Cardiac muscle cell (in vitro differentiated cells and primary cell): ENCODE results near the gene MLIP. TPM values are rescaled to one million over a fixed set of nuclear protein-coding genes. Genes with fewer than 3 reads are reported as not detected.

Experiments used
- DNase-seq, 2 donors: peaks; one replicate each; pipeline versions ENCODE4 v3.0.0 to v3.0.0-alpha.2; 2010 to 2017; ENCODE audit warnings: low read depth in 1 of 2, low spot score in 1 of 2
- H3K27ac ChIP-seq: fragments of 200-600 bp; sonication (generic); 2 replicates; pipeline ENCODE4 v1.5.1; 2016
- H3K27me3 ChIP-seq: fragments of 200-600 bp; sonication (generic); 2 replicates; pipeline ENCODE4 v1.6.0; 2016; ENCODE audit warnings: control low read depth
- H3K36me3 ChIP-seq: fragments of 200-600 bp; sonication (generic); 2 replicates; pipeline ENCODE4 v1.5.1; 2016; ENCODE audit warnings: control low read depth
- H3K4me1 ChIP-seq: fragments of 200-600 bp; sonication (generic); 2 replicates; pipeline ENCODE4 v1.8.1; 2017; ENCODE audit warnings: low read depth, mild to moderate bottlenecking, mixed run types
- H3K4me3 ChIP-seq: fragments of 200-600 bp; sonication (generic); 2 replicates; pipeline ENCODE4 v1.5.1; 2016; ENCODE audit warnings: mild to moderate bottlenecking
- H3K9me3 ChIP-seq: fragments of 200-600 bp; sonication (generic); 2 replicates; pipeline ENCODE4 v1.5.1; 2017; ENCODE audit warnings: low read depth, mild to moderate bottlenecking, control low read depth
- polyA plus RNA-seq: library from polyadenylated mRNA; unstranded; fragments of >200 nt; fragmentation: Nextera tagmentation; extraction: Ambion mirVana; gene quantifications from 2 replicates; pipeline ENCODE4 v1.2.1, GENCODE V29; 2016
- total RNA-seq: library from RNA; depleted of rRNA; stranded (reverse); fragments of >200 nt; gene quantifications from 2 replicates; pipeline ENCODE4 v1.2.3, GENCODE V29; 2016
- TF ChIP-seq, protein P1 (sequence below): IDR thresholded peaks from 2 replicates; pipeline ENCODE4 v1.5.1; 2012; ENCODE audit warnings: low read depth, mild to moderate bottlenecking, low read length

MLIP gene
- total and polyA plus RNA-seq, 2 experiments from 2014 or later = 60.5 to 68.9 TPM

GRCh38 chr6:54114991-54115390 is 3.7 kb downstream of the MLIP start:
- no peak overlapping the region for H3K4me3 ChIP-seq
- H3K4me1 ChIP-seq = peaks cover 12% of the 10 kb centered on the region
- H3K27ac ChIP-seq = no peak overlapping the region
- no peaks in the 10 kb centered on the region for H3K27me3 ChIP-seq
- DNase-seq = no peak
- no peaks in the 10 kb centered on the region for H3K9me3 ChIP-seq
- H3K36me3 ChIP-seq = no peaks in the 10 kb centered on the region
- TF ChIP-seq, protein P1, sequence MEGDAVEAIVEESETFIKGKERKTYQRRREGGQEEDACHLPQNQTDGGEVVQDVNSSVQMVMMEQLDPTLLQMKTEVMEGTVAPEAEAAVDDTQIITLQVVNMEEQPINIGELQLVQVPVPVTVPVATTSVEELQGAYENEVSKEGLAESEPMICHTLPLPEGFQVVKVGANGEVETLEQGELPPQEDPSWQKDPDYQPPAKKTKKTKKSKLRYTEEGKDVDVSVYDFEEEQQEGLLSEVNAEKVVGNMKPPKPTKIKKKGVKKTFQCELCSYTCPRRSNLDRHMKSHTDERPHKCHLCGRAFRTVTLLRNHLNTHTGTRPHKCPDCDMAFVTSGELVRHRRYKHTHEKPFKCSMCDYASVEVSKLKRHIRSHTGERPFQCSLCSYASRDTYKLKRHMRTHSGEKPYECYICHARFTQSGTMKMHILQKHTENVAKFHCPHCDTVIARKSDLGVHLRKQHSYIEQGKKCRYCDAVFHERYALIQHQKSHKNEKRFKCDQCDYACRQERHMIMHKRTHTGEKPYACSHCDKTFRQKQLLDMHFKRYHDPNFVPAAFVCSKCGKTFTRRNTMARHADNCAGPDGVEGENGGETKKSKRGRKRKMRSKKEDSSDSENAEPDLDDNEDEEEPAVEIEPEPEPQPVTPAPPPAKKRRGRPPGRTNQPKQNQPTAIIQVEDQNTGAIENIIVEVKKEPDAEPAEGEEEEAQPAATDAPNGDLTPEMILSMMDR = no peak

DNA sequence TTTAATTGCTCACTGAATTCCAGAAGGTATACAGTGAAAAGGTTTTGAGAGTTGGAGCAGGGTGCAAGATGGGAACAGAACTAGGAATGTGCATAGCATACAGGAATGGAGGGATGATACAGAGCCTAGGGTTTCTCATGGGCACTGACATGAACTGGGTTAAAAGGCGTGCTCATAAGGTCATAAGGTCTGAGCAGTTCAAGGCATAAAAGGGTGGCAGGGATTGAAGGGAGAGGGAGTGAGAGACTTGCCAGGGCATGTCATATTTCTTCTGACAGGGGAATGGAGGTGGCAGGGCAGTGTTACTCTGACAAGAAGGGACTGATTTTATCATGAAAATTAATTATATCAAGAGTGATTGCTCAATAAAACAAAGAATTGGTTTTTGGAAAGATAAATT is 4.7 kb downstream of the MLIP start:
- H3K4me3 ChIP-seq = no peak overlapping the region
- no peak overlapping the region for H3K27ac ChIP-seq
- no peak for DNase-seq
- no peaks in the 10 kb centered on the region for H3K36me3 ChIP-seq
- TF ChIP-seq, protein P1 = no peak
- no peaks in the 10 kb centered on the region for H3K27me3 ChIP-seq
- peaks cover 8% of the 10 kb centered on the region for H3K4me1 ChIP-seq
- H3K9me3 ChIP-seq = no peaks in the 10 kb centered on the region

GRCh38 chr6:54118117-54118516 is 6.9 kb downstream of the MLIP start:
- Histone ChIP-seq H3K36me3 (no peaks in the 10 kb centered on the region), H3K27ac (no peak overlapping the region), H3K9me3 (no peaks in the 10 kb centered on the region), H3K4me3 (no peak overlapping the region), H3K27me3 (no peaks in the 10 kb centered on the region), H3K4me1 (no peaks in the 10 kb centered on the region)
- TF ChIP-seq, protein P1 = no peak
- no peak for DNase-seq

DNA sequence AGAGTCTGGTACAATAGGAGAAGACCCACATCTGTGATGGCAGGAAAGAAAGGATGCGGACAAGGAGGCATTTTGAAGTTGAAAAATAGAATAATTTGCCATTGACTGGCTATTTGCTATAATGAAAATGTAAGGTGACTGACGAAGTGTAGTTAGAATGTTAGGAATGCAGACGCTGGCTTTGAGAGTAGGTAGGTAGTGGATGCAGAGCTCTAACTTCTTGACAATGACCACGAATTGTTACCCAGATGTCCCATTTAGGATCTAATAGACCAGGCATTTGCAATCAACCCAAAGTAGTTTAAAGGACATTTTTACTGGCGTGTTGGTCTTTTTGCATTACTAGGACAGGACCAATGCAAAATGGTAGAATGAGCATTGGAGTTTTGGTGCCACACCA is 14.2 kb downstream of the MLIP start:
- no peaks in the 10 kb centered on the region for H3K27me3 ChIP-seq
- no peaks in the 10 kb centered on the region for H3K36me3 ChIP-seq
- H3K4me3 ChIP-seq = no peak overlapping the region
- H3K4me1 ChIP-seq = no peaks in the 10 kb centered on the region
- DNase-seq = no peak
- H3K27ac ChIP-seq = no peak overlapping the region
- H3K9me3 ChIP-seq = no peaks in the 10 kb centered on the region
- TF ChIP-seq, protein P1 = no peak

GRCh38 chr6:54130179-54130578 is 18.9 kb downstream of the MLIP start:
- TF ChIP-seq, protein P1 = no peak
- Histone ChIP-seq H3K9me3 (no peaks in the 10 kb centered on the region), H3K36me3 (no peaks in the 10 kb centered on the region), H3K4me1 (no peaks in the 10 kb centered on the region), H3K4me3 (no peak overlapping the region), H3K27ac (no peak overlapping the region), H3K27me3 (no peaks in the 10 kb centered on the region)
- DNase-seq = no peak

GRCh38 chr6:54132587-54132986 is 21.3 kb downstream of the MLIP start:
- peaks cover 5% of the 10 kb centered on the region for H3K4me1 ChIP-seq
- H3K4me3 ChIP-seq = no peak overlapping the region
- no peak overlapping the region for H3K27ac ChIP-seq
- no peaks in the 10 kb centered on the region for H3K27me3 ChIP-seq
- H3K36me3 ChIP-seq = no peaks in the 10 kb centered on the region
- no peaks in the 10 kb centered on the region for H3K9me3 ChIP-seq
- no peak for DNase-seq
- TF ChIP-seq, protein P1 = no peak
